ENCODE data around the gene SLC7A4.
"Not testable (repeated sequence)": the region's sequence is repeated elsewhere in the genome, so short reads cannot be mapped to it uniquely, and the experiment has no call there.

- not testable (repeated sequence) for TF ChIP-seq CTCF (IDR thresholded peaks at IDR 0.05; ENCODE audit: borderline replicate concordance, extremely low read depth, low read length, poor library complexity, severe bottlenecking); EZH2 (IDR thresholded peaks at IDR 0.05; ENCODE audit: borderline replicate concordance, low read depth, low read length, severe bottlenecking)
Measured at GRCh38 chr22:21009208-21009607, 23.2 kb downstream of the SLC7A4 start.

Data from DND-41 (cell line).